Adipose tissue (tissue), 3 donors: Measurements from ENCODE around the gene IFI35. TPM values are rescaled to one million over a fixed set of nuclear protein-coding genes. Genes with fewer than 3 reads are reported as not detected.

Source experiments
- H3K27ac ChIP-seq: one replicate; pipeline ENCODE4 v1.5.1; 2013; ENCODE audit warnings: low read depth, low read length
- WGBS, 3 donors: extraction: QIAGEN DNeasy Blood & Tissue Kit; methylation state at CpG; one replicate each; pipeline ENCODE4 v1.1.7; 2013; 5-methylcytosine and 5-hydroxymethylcytosine counted together
- polyA plus RNA-seq, 3 donors: library from polyadenylated mRNA; stranded (reverse); fragments of 200-250 nt; gene quantifications; one replicate each; pipeline ENCODE4 v1.2.3, GENCODE V29; 2013
- donor health status: healthy with polysubstance abuse.
- donor health status: Bipolar disorder and iron deficiency.
- donor health status: healthy.

IFI35 gene
- polyA plus RNA-seq, 3 donors = 11.4 to 56.8 (median 34.1) TPM

- WGBS, 3 donors = 16 to 58% (median 22%) methylated on average over 7 of the region's 7 CpGs
- peak overlapping the region; percentile 2 for H3K27ac ChIP-seq
Measured at GRCh38 chr17:43019418-43019817, 12.8 kb downstream of the IFI35 start.

DNA sequence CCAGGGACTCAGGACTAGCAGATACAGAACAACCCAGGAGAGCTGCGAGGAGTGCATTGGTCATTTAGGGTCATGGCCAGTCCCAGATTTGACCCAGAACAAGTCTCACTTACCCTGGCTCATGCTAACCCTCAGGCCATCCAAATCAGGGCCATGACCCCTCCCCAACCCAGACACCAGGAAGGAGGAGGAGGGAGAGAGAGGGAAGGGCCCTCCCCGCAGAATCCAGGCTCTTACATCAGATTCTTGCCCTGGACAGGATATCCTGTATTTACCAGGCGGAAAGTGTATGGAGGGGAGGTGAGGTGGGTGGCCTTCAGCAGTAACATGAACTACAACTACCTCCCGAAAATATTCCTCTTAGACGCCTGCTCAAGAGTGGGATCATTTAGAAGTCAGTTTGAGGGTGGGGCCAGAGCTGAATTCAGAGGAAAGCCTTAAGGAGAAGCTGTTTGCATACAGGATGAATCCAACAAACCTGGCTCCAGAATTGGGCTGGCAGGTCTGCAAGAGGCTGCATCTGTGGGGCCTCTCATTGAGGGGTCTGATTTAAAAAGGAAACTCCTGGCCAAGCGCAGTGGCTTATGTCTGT lies 13.5 kb downstream of the IFI35 start:
- 27 to 76% (median 35%) methylated on average over 6 of the region's 6 CpGs for WGBS, 3 donors
- H3K27ac ChIP-seq = peak overlapping the region; percentile 2

- H3K27ac ChIP-seq = peak overlapping the region; percentile 40
- WGBS, 3 donors = 8 to 14% (median 13%) methylated on average over 31 to 37 of the region's 40 CpGs
Measured at GRCh38 chr17:43020789-43021740, 14.5 kb downstream of the IFI35 start.

DNA sequence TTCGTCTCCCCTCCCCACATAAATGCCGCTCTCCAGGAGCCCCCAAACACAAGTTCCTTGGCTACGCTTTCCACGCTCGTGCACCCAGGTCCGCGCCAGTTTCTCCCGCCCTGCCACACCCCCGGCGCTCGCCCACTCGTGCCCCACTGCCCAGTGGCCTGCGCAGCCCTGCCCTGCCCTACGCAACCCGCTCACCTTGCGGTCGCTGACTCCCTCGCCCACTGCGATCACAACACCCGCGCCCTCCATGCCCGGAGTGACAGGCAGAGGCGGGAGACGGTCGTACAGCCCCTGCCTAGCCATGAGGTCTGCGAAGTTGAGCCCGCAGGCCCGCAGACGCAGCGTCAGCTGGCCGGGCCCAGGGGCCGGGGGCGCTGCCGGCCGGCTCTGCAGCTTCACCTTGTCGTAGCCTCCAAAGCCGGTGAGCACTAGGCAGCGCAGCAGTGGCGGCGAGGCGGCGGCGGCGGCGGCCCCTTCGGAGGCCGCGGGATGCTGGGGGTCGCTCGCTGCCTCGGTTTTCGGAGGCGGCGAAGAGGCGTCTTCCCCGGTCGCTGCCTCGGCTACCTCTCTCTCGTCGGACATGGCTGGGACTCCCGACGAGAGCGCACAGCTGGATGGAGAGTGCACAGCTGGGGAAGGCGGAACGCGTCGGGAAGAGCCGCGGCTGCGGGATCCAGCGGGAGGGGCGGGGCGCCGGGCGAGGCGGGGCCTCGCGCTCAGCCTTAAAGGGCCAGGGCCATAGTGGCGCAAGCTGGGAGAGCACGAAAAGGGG lies 15.3 kb downstream of the IFI35 start, which contains the start of gene VAT1:
TSS of gene VAT1 (minus strand) at position 645 of the 772 bp plus-strand sequence. CDS start at position 582, 63 bp downstream.
- 1% methylated on average over 73 to 80 of the region's 80 CpGs for WGBS, 3 donors
- H3K27ac ChIP-seq = peak within 1 kb of the TSS; percentile 40

DNA sequence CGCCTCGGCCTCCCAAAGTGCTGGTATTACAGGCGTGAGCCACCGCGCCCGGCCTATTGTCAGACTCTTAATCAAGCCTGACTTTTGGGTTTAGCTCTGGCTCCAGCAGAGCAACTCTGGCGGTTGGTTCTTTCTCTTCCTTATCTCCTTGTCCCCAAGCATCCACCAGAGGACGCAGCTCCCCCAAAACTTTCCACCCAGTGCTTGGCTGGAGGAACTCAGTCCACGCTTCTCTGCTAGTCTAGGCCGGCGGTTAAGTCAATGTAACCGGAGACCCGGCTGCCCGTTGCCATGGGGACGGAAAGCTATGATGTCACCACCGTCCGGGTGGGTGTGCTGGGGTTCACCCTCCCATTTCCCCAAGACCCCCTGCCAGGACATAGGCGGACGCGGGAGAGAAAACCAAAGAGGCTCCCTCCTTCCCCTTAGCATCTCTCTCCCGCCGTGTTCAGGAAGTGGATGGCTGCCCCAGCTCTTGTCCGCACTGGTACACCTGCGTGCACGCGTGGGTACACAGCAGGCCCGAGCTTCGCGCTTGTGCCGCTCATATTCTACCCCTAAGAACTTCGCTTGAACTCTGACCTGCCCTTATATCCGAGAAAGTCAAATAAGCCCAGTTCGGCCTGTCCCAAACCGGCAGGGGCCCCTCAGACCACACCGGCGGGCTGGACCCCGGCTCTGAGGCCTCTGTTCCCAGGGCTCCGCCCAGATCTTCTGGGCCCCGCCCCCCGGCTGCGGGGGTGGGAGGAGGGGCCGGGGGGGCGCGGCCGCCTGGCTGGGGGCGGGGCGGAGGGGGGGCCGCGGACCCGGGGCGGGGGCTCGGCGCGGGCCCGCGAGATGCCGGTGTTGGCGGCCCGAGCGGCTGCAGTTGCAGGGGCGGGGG lies 18.1 kb downstream of the IFI35 start, which contains the start of gene RND2:
TSS of gene RND2 (plus strand) at position 825 of the 883 bp plus-strand sequence. CDS start 117 bp downstream, outside the sequence.
- 0 to 1% (median 1%) methylated on average over 41 to 61 of the region's 61 CpGs for WGBS, 3 donors
- H3K27ac ChIP-seq = no peak within 1 kb of the TSS

DNA sequence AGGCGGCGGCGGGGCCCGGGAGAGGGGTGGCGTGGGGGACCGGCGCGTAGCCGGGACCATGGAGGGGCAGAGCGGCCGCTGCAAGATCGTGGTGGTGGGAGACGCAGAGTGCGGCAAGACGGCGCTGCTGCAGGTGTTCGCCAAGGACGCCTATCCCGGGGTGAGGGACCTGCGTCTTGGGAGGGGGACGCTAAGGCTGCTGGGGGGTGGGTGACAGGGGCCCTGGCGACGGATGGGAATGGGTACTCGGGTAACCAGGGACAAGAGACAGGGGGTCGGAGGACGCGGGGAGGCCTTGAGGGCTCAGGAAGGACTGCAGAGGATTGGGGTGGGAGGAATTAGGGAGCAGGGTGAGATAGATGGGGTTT lies 18.7 kb downstream of the IFI35 start:
- no peak overlapping the region for H3K27ac ChIP-seq
- WGBS, 3 donors = 4 to 13% (median 9%) methylated on average over 25 to 27 of the region's 27 CpGs

- 53 to 76% (median 74%) methylated on average over 14 to 16 of the region's 16 CpGs for WGBS, 3 donors
- H3K27ac ChIP-seq = no peak overlapping the region
Measured at GRCh38 chr17:43025766-43026537, 19.4 kb downstream of the IFI35 start.

GRCh38 chr17:43026595-43026994 lies 20.0 kb downstream of the IFI35 start:
- WGBS, 3 donors = 69 to 71% (median 70%) methylated on average over 5 of the region's 5 CpGs

DNA sequence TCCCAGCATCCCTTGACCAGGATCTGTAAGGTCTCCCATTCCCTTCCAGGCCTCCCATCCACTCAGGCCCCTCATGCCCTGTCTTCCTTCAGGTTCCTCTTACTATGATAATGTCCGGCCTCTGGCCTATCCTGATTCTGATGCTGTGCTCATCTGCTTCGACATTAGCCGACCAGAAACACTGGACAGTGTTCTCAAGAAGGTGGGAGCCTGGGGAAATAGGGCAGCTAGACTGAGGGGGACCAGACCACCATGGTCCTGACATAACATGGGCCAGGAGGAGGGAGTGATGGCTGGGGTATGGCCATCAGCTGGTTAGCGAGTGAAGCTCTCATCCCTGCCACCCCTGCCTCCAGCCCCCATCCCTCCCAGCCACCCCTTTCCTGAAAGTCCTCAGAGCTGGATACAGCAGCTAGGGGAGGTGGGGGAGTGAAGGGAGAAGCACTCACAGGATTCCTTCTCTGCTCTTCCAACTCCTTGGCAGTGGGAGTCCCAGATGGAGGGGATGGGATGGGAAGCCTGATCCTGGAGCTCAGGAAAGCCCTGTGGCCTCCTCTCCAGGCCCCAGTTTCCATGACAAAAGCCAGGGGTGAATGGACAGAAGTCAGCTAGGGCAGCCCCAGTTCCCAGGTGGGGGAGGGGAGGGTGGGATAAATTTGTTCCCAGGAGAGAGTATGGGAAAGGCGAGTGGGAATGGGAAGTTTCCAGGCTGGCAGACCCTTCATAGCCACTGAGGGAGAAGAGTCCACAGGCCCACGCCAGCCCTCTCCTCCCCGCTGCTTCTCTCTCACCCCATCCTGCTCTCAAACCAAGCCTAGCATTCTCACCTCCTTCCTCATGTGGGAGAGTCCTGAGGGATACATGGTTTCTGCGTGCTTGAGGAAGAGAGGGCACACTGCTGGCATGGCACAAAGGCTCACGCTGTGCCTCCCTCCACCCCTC lies 20.8 kb downstream of the IFI35 start:
- WGBS, 3 donors = 74 to 86% (median 81%) methylated on average over 9 of the region's 9 CpGs
- H3K27ac ChIP-seq = no peak overlapping the region

More at GRCh38 chr17:43026595-43026994, 20.0 kb downstream of the IFI35 start:
- H3K27ac ChIP-seq = no peak overlapping the region

GRCh38 chr17:43028221-43028861 lies 21.8 kb downstream of the IFI35 start:
- 78 to 89% (median 83%) methylated on average over 17 of the region's 17 CpGs for WGBS, 3 donors
- no peak overlapping the region for H3K27ac ChIP-seq

DNA sequence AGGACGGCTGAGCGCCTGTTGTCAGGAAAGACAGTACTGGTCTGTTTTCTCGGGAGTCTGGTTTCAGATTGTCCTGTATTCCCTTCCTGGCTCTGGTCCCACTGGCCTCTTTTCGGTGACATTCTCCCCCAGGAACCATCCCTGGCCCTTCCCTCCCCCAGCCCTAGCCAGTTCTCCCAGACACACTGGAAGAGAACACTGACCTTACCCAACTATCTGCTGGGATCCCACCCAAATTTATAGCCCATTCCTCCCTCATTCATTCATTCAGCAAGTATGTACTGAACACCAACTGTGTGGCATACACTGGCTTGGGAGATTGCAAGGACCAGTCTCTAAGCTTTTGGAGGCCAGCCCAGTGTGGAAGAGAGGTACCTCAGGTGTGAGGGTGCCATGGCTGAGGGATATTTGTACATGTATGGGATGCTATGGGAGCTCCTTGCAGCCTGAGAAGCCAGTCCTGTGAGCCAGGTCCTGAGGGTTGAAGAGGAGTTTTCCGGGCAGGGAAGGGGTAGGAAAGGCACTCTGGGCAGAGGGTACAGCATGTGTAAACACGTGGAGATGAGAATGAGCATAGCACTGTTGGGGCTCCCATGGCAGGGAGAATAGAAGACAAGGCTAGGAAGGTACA lies 23.7 kb downstream of the IFI35 start:
- H3K27ac ChIP-seq = no peak overlapping the region
- 57 to 76% (median 75%) methylated on average over 6 of the region's 6 CpGs for WGBS, 3 donors

GRCh38 chr17:43031666-43032065 lies 25.1 kb downstream of the IFI35 start:
- WGBS, 3 donors = 81 to 88% (median 83%) methylated on average over 3 of the region's 3 CpGs
- no peak overlapping the region for H3K27ac ChIP-seq

DNA sequence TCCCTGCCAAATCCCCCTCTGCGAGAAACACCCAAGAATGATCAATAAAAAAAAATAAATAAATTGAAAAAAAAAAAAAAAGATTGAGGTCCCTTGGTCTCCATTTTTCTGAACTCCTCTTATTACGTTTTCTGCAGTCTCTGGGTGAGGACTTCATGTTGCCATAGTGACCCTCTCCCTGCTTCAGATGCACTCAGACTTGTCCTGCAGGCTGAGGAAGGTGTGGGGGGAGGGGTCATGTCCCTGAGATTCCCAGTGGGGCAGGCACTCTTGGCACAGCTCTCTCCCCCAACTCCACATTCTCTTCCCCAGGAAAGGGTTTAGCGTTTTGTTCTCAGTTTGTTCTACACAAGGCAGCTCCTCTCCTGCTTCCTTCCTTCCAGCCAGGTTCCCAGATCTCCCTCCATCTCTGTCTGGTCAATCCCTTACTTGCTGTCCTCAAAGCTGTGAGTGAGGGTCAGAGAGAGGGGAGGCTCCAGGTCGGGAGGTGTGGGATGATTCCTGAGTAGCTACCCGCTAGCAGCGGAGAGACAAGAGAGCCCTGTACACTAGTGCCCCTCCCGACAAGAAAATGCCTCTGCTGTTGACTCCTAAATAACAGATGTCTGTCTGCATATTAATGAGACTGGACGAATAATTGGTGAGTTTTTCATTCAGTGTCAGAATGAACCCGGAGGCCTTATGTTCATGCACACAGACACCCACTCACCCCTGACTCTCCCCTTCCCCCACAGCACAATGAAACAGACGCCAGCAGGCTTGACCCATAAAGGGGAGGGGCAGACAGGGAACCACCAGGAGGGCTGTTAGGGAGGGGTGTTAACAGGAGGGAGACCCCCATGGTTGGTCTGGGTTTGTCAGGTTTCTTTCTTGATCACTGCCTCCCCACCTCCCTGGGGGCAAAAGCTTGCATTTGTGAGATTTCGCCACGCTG lies 27.6 kb downstream of the IFI35 start:
- WGBS, 3 donors = 57 to 63% (median 61%) methylated on average over 11 to 12 of the region's 12 CpGs
- no peak overlapping the region for H3K27ac ChIP-seq

DNA sequence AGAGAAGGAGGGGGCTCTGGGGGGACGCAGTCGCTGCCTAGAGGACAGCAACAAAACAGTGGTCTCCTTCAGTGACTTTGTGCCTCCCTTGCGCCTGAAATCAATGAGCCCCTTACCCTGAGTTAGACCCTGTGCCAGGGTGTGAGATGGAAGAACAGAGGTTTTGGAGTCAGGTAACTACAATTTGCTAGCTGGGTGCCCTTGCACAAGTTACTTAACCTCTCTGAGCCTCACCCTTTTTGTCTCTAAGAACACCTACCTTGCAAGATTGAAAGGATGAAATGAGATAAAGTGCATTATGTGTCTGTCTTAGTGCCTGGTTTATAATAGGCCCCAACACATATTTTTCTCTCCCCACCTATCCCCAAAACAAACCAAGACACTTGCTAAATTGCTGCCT lies 28.3 kb downstream of the IFI35 start:
- WGBS, 3 donors = 88 to 97% (median 88%) methylated on average over 3 of the region's 3 CpGs
- H3K27ac ChIP-seq = no peak overlapping the region
